ENCODE results near the gene GCKR. TPM values are rescaled to one million over a fixed set of nuclear protein-coding genes. Genes with fewer than 3 reads are reported as not detected.
"Not testable (repeated sequence)": the region's sequence is repeated elsewhere in the genome, so short reads cannot be mapped to it uniquely, and the experiment has no call there.

GCKR gene
- total and polyA plus RNA-seq, 4 donors, result 0.28 to 0.95 (median 0.52) TPM

- no peak overlapping the region for H3K27ac ChIP-seq (ENCODE audit: low read depth in 1 of 2, low read length in 1 of 2)
- no peaks in the 10 kb centered on the region for H3K27me3 ChIP-seq (ENCODE audit: control insufficient read depth in 3 of 3, insufficient read depth in 3 of 3, low read length in 2 of 3)
- no peak for TF ChIP-seq CTCF (IDR thresholded peaks at IDR 0.05; ENCODE audit: control extremely low read depth, extremely low read depth)
- ATAC-seq (ENCODE audit: insufficient read depth, low FRiP score) (no peak), DNase-seq (peak in 2 of 3 donors; percentile 6 to 46)
- no peaks in the 10 kb centered on the region for H3K4me1 ChIP-seq (ENCODE audit: control insufficient read depth in 5 of 5, insufficient read depth in 5 of 5, low read length in 5 of 5)
- H3K9ac ChIP-seq (ENCODE audit: insufficient read depth in 1 of 2, low read length in 2 of 2), result no peak overlapping the region
- H3K4me3 ChIP-seq, result no peak overlapping the region
- no peaks in the 10 kb centered on the region for H3K36me3 ChIP-seq (ENCODE audit: control insufficient read depth in 4 of 4, insufficient read depth in 4 of 4, low read length in 4 of 4)
- 90 to 97% methylated on average over 2 of the region's 2 CpGs for WGBS, 2 donors
- no peaks in the 10 kb centered on the region for H3K9me3 ChIP-seq (ENCODE audit: control insufficient read depth in 4 of 4, insufficient read depth in 3 of 4, low read length in 3 of 4)
These were observed 35.3 kb downstream of the GCKR start for GRCh38 chr2:27531983-27532382.

GRCh38 chr2:27537287-27537686 is 40.6 kb downstream of the GCKR start:
- Histone ChIP-seq H3K27ac (ENCODE audit: low read depth in 1 of 2, low read length in 1 of 2) (no peak overlapping the region), H3K4me3 (no peak overlapping the region), H3K27me3 (ENCODE audit: control insufficient read depth in 3 of 3, insufficient read depth in 3 of 3, low read length in 2 of 3) (peaks cover 0 to 2% (median 0%) of the 10 kb centered on the region in 3 donors), H3K4me1 (ENCODE audit: control insufficient read depth in 5 of 5, insufficient read depth in 5 of 5, low read length in 5 of 5) (no peaks in the 10 kb centered on the region), H3K9me3 (ENCODE audit: control insufficient read depth in 4 of 4, insufficient read depth in 3 of 4, low read length in 3 of 4) (peaks cover 0 to 2% (median 0%) of the 10 kb centered on the region in 4 donors), H3K36me3 (ENCODE audit: control insufficient read depth in 4 of 4, insufficient read depth in 4 of 4, low read length in 4 of 4) (no peaks in the 10 kb centered on the region), H3K9ac (ENCODE audit: insufficient read depth in 1 of 2, low read length in 2 of 2) (no peak overlapping the region)
- DNase-seq, result no peak
- 57 to 67% methylated on average over 4 of the region's 4 CpGs for WGBS, 2 donors
- ATAC-seq (ENCODE audit: insufficient read depth, low FRiP score), result no peak
- TF ChIP-seq CTCF (IDR thresholded peaks at IDR 0.05; ENCODE audit: control extremely low read depth, extremely low read depth), result no peak

GRCh38 chr2:27538839-27539450 is 42.3 kb downstream of the GCKR start:
- ATAC-seq (ENCODE audit: insufficient read depth, low FRiP score); H3K36me3 ChIP-seq (ENCODE audit: control insufficient read depth in 4 of 4, insufficient read depth in 4 of 4, low read length in 4 of 4): not testable (repeated sequence)
- 57 to 71% methylated on average over 3 to 4 of the region's 6 CpGs for WGBS, 2 donors

GRCh38 chr2:27539649-27540048 is 43.0 kb downstream of the GCKR start:
- DNase-seq; ATAC-seq (ENCODE audit: insufficient read depth, low FRiP score): not testable (repeated sequence)

More at GRCh38 chr2:27538839-27539450, 42.3 kb downstream of the GCKR start:
- not testable (repeated sequence) for H3K9me3 ChIP-seq (ENCODE audit: control insufficient read depth in 4 of 4, insufficient read depth in 3 of 4, low read length in 3 of 4); H3K4me1 ChIP-seq (ENCODE audit: control insufficient read depth in 5 of 5, insufficient read depth in 5 of 5, low read length in 5 of 5); DNase-seq; H3K4me3 ChIP-seq; H3K27ac ChIP-seq (ENCODE audit: low read depth in 1 of 2, low read length in 1 of 2); H3K27me3 ChIP-seq (ENCODE audit: control insufficient read depth in 3 of 3, insufficient read depth in 3 of 3, low read length in 2 of 3); H3K9ac ChIP-seq (ENCODE audit: insufficient read depth in 1 of 2, low read length in 2 of 2)

More at GRCh38 chr2:27539649-27540048, 43.0 kb downstream of the GCKR start:
- not testable (repeated sequence) for H3K27me3 ChIP-seq (ENCODE audit: control insufficient read depth in 3 of 3, insufficient read depth in 3 of 3, low read length in 2 of 3); H3K9me3 ChIP-seq (ENCODE audit: control insufficient read depth in 4 of 4, insufficient read depth in 3 of 4, low read length in 3 of 4); H3K4me1 ChIP-seq (ENCODE audit: control insufficient read depth in 5 of 5, insufficient read depth in 5 of 5, low read length in 5 of 5); H3K36me3 ChIP-seq (ENCODE audit: control insufficient read depth in 4 of 4, insufficient read depth in 4 of 4, low read length in 4 of 4); H3K9ac ChIP-seq (ENCODE audit: insufficient read depth in 1 of 2, low read length in 2 of 2); H3K4me3 ChIP-seq; H3K27ac ChIP-seq (ENCODE audit: low read depth in 1 of 2, low read length in 1 of 2)
- WGBS, 2 donors, result 92 to 98% methylated on average over 5 to 27 of the region's 35 CpGs
